ENCODE results near the gene FGB. TPM values are rescaled to one million over a fixed set of nuclear protein-coding genes. Genes with fewer than 3 reads are reported as not detected.

The FGB gene
- total RNA-seq, 3 donors from 2014 or later: 3.9 TPM; not detected in 2

GRCh38 chr4:154583677-154584076 is 20.9 kb downstream of the FGB start:
- Histone ChIP-seq H3K36me3 (no peaks in the 10 kb centered on the region), H3K4me3 (no peak overlapping the region), H3K4me1 (no peaks in the 10 kb centered on the region), H3K9me3 (no peaks in the 10 kb centered on the region), H3K27ac (no peak overlapping the region), H3K27me3 (no peaks in the 10 kb centered on the region)
- no peak for DNase-seq (ENCODE audit: low spot score in 2 of 2)
- no peak for TF ChIP-seq CTCF (IDR thresholded peaks at IDR 0.05)
- intact Hi-C loops (cut with DNase I; ENCODE audit: low total_unique reads): no loop called here

GRCh38 chr4:154584259-154584658 is 21.4 kb downstream of the FGB start:
- intact Hi-C loops (cut with DNase I; ENCODE audit: low total_unique reads): no loop called here
- Histone ChIP-seq H3K27ac (no peak overlapping the region), H3K4me3 (no peak overlapping the region), H3K27me3 (no peaks in the 10 kb centered on the region), H3K9me3 (no peaks in the 10 kb centered on the region), H3K4me1 (no peaks in the 10 kb centered on the region), H3K36me3 (no peaks in the 10 kb centered on the region)
- DNase-seq (ENCODE audit: low spot score in 2 of 2): no peak
- TF ChIP-seq POLR2A (IDR thresholded peaks at IDR 0.05) (no peak), CTCF (IDR thresholded peaks at IDR 0.05) (no peak), POLR2AphosphoS5 (IDR thresholded peaks at IDR 0.05) (no peak)

- H3K27me3 ChIP-seq: no peaks in the 10 kb centered on the region
- no peaks in the 10 kb centered on the region for H3K4me1 ChIP-seq
- H3K27ac ChIP-seq: no peak overlapping the region
- H3K4me3 ChIP-seq: no peak overlapping the region
- TF ChIP-seq POLR2A (IDR thresholded peaks at IDR 0.05): no peak
- no peak for TF ChIP-seq POLR2AphosphoS5 (IDR thresholded peaks at IDR 0.05)
- H3K36me3 ChIP-seq: no peaks in the 10 kb centered on the region
- no peak for DNase-seq (ENCODE audit: low spot score in 2 of 2)
- H3K9me3 ChIP-seq: no peaks in the 10 kb centered on the region
- intact Hi-C loops (cut with DNase I; ENCODE audit: low total_unique reads): no loop called here
Measured at GRCh38 chr4:154585369-154586018, 22.7 kb downstream of the FGB start.

- H3K4me3 ChIP-seq: no peak overlapping the region
- intact Hi-C loops (cut with DNase I; ENCODE audit: low total_unique reads): no loop called here
- no peaks in the 10 kb centered on the region for H3K9me3 ChIP-seq
- H3K36me3 ChIP-seq: no peaks in the 10 kb centered on the region
- TF ChIP-seq CTCF (IDR thresholded peaks at IDR 0.05) (no peak), POLR2A (IDR thresholded peaks at IDR 0.05) (no peak), POLR2AphosphoS5 (IDR thresholded peaks at IDR 0.05) (no peak)
- H3K27me3 ChIP-seq: no peaks in the 10 kb centered on the region
- no peak for DNase-seq (ENCODE audit: low spot score in 2 of 2)
- no peak overlapping the region for H3K27ac ChIP-seq
- no peaks in the 10 kb centered on the region for H3K4me1 ChIP-seq
Measured at GRCh38 chr4:154586296-154587033, 23.7 kb downstream of the FGB start.

- intact Hi-C loops (cut with DNase I; ENCODE audit: low total_unique reads): no loop called here
- Histone ChIP-seq H3K4me3 (no peak overlapping the region), H3K27ac (no peak overlapping the region)
Measured at GRCh38 chr4:154588198-154588597, 25.4 kb downstream of the FGB start.

More at GRCh38 chr4:154588198-154588597, 25.4 kb downstream of the FGB start:
- DNase-seq (ENCODE audit: low spot score in 2 of 2): no peak
- H3K27me3 ChIP-seq: no peaks in the 10 kb centered on the region
- no peaks in the 10 kb centered on the region for H3K4me1 ChIP-seq
- no peaks in the 10 kb centered on the region for H3K36me3 ChIP-seq
- no peaks in the 10 kb centered on the region for H3K9me3 ChIP-seq
- no peak for TF ChIP-seq POLR2AphosphoS5 (IDR thresholded peaks at IDR 0.05)
- no peak for TF ChIP-seq CTCF (IDR thresholded peaks at IDR 0.05)
- TF ChIP-seq POLR2A (IDR thresholded peaks at IDR 0.05): no peak

All from breast epithelium (tissue), 4 donors.